ENCODE measurements around the gene KDM4F. TPM values are rescaled to one million over a fixed set of nuclear protein-coding genes. Genes with fewer than 3 reads are reported as not detected.

The KDM4F gene
- total and polyA plus RNA-seq, 12 donors: not detected

DNA sequence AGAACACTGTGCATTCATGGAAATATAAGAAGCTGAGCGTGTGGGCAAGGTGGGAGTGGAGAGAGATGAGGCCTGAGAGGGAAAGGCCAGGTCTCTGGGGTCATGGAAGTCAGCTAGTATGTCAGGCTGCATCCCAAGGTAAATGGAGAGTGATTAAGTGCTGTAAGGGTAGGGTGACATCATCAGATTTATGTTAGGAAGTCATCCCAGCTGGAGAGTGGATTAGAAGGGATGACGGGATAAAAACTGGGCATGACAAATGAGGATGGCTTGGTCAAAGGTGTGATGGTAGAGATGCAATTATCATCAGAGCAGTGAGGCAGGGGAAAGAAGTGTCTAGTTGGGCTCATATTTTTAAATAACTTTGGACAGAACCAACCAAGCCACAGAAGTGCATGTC, 36.9 kb downstream of the KDM4F start:
- WGBS, 4 donors: 81 to 97% (median 90%) methylated on average over 2 of the region's 2 CpGs
- intact Hi-C loops (cut with DNase I): loop anchor here in 1 of 2 donors (5.0 kb wide), 1 partner anchor 51 kb away; no protein-coding TSS in a partner anchor

DNA sequence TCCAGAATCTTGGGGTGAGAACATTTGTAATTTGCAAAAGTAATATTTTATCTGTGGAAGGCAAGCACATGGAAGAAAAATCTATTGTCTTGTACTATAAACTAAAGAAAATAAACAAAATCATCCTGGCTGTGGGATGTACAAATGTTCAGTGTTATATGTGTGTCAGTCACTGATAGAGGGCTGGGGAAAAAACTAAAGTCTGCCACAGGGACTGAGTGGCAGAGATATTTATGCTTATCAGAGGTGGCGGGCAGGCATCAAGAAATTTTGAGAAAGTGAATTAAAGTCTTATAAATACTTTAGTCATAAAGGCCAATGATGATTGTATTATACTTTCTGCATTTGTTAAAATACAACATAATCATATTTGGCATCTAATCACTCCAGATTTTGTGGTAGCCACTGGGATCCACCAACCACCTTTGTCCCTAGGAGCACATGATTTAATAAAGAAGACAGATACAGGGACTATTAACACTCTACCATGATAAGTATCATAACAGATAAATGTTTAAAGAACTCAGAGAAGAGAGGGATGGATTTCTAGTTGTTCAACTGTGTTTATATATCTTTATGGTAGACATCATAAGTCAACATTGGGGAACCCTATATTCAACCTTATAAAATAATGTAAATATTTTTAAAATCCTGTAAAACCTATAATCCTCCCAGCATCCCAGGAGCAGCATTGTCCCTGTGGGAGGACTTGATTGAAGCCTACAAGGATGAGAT, 37.8 kb downstream of the KDM4F start:
- no peaks in the 10 kb centered on the region for H3K36me3 ChIP-seq (replicated peaks in 1 of 2)
- no peaks in the 10 kb centered on the region for H3K9me3 ChIP-seq (replicated peaks in 1 of 3)
- no peak overlapping the region for H3K27ac ChIP-seq
- 89 to 100% (median 94%) methylated on average over 1 of the region's 1 CpG for WGBS, 4 donors
- H3K27me3 ChIP-seq: no peaks in the 10 kb centered on the region
- H3K4me1 ChIP-seq (replicated peaks in 1 of 2): peaks cover 14 to 15% of the 10 kb centered on the region in 2 donors
- intact Hi-C loops (cut with DNase I): loop anchor here in 1 of 2 donors (5.0 kb wide), 1 partner anchor 50 kb away; no protein-coding TSS in a partner anchor
- H3K4me3 ChIP-seq: no peak overlapping the region
- DNase-seq: no peak
- TF ChIP-seq, protein P1, sequence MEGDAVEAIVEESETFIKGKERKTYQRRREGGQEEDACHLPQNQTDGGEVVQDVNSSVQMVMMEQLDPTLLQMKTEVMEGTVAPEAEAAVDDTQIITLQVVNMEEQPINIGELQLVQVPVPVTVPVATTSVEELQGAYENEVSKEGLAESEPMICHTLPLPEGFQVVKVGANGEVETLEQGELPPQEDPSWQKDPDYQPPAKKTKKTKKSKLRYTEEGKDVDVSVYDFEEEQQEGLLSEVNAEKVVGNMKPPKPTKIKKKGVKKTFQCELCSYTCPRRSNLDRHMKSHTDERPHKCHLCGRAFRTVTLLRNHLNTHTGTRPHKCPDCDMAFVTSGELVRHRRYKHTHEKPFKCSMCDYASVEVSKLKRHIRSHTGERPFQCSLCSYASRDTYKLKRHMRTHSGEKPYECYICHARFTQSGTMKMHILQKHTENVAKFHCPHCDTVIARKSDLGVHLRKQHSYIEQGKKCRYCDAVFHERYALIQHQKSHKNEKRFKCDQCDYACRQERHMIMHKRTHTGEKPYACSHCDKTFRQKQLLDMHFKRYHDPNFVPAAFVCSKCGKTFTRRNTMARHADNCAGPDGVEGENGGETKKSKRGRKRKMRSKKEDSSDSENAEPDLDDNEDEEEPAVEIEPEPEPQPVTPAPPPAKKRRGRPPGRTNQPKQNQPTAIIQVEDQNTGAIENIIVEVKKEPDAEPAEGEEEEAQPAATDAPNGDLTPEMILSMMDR (IDR thresholded peaks at IDR 0.05): no peak
- TF ChIP-seq POLR2A (IDR thresholded peaks at IDR 0.05): no peak

More for the DNA sequence above, 36.9 kb downstream of the KDM4F start:
- DNase-seq: no peak
- no peaks in the 10 kb centered on the region for H3K36me3 ChIP-seq (replicated peaks in 1 of 2)
- peaks cover 14 to 19% of the 10 kb centered on the region in 2 donors for H3K4me1 ChIP-seq (replicated peaks in 1 of 2)
- H3K27ac ChIP-seq: no peak overlapping the region
- no peaks in the 10 kb centered on the region for H3K27me3 ChIP-seq
- no peaks in the 10 kb centered on the region for H3K9me3 ChIP-seq (replicated peaks in 1 of 3)
- no peak overlapping the region for H3K4me3 ChIP-seq
- TF ChIP-seq POLR2A (IDR thresholded peaks at IDR 0.05): no peak
- TF ChIP-seq, protein P1 (IDR thresholded peaks at IDR 0.05): no peak

DNA sequence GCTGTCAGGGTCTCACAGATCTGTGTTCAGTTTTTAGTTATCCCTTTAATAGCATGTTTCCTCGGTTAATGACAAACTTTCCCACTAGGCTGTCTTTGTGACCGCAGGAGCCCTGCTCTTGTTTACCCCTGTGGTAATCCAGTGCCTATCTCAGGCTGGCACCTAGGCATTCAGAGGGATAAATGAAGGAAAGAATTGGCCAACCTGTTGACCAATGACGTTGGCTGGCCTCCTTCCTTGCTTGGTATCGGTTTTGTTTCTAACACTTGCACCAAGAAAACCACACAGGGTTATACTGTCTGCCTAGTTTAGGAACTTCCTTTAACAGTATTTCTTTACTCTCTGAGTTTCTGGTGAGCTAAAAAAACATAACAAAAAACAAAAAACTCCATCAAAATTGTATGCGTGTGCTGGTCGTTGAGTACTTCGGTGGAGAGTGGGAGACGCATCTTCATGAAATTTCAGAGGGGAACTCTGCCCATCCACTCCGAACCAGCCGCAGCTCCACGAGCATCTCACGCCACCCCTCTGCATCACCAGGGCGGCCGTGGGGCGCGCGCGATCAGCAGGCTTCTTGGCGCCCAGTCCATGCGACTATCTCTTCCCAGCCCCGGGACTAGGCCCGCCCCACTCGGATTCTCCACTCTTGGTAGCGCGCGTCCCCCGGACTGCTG, 39.9 kb downstream of the KDM4F start:
- TF ChIP-seq, protein P1 (IDR thresholded peaks at IDR 0.05): no peak
- no peak for TF ChIP-seq POLR2A (IDR thresholded peaks at IDR 0.05)
- intact Hi-C loops (cut with DNase I): loop anchor here in 1 of 2 donors (5.0 kb wide), 1 partner anchor 48 kb away; no protein-coding TSS in a partner anchor

More for the DNA sequence above, 39.9 kb downstream of the KDM4F start:
- no peak for DNase-seq
- H3K4me3 ChIP-seq: peak overlapping the region in 3 of 4 donors; percentile 10 to 78 (median 58)
- peaks cover 13 to 31% of the 10 kb centered on the region in 2 donors for H3K4me1 ChIP-seq (replicated peaks in 1 of 2)
- 8 to 19% (median 9%) methylated on average over 10 to 27 of the region's 27 CpGs for WGBS, 4 donors
- no peaks in the 10 kb centered on the region for H3K9me3 ChIP-seq (replicated peaks in 1 of 3)
- H3K27me3 ChIP-seq: no peaks in the 10 kb centered on the region
- peak overlapping the region; percentile 19 to 97 (median 87) for H3K27ac ChIP-seq
- H3K36me3 ChIP-seq (replicated peaks in 1 of 2): no peaks in the 10 kb centered on the region

Measured in adrenal gland (tissue), 12 donors.